ENCODE results near the gene MTREX. TPM values are rescaled to one million over a fixed set of nuclear protein-coding genes. Genes with fewer than 3 reads are reported as not detected.

Gene MTREX
- total RNA-seq, 1 experiment from 2014 or later = 221 TPM

DNA sequence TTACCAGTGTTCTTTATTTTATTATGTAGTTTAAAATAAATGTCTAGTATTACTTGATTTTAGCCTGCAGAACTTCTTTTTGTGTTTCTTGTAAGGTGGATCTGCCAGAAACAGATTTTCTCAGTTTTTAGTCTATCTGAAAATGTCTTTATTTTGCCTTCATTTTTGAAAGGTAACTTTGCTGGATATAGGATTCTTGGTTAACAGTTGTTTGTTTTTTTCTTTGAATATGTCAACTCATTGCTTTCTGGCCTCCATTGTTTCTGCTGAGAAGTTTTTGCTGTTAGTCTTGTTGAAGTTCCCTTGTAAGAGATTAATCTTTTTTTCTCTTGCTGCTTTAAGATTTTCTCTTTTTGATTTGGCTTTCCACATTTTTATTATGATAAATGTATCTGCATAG lies 75.5 kb downstream of the MTREX start:
- no peak for DNase-seq (ENCODE audit: low read depth)

GRCh38 chr5:55384072-55384471 lies 76.3 kb downstream of the MTREX start:
- DNase-seq (ENCODE audit: low read depth) = no peak

GRCh38 chr5:55385227-55385626 lies 77.4 kb downstream of the MTREX start:
- no peak for DNase-seq (ENCODE audit: low read depth)

- no peak for DNase-seq (ENCODE audit: low read depth)
These were observed 78.1 kb downstream of the MTREX start for GRCh38 chr5:55385846-55386245.

DNA sequence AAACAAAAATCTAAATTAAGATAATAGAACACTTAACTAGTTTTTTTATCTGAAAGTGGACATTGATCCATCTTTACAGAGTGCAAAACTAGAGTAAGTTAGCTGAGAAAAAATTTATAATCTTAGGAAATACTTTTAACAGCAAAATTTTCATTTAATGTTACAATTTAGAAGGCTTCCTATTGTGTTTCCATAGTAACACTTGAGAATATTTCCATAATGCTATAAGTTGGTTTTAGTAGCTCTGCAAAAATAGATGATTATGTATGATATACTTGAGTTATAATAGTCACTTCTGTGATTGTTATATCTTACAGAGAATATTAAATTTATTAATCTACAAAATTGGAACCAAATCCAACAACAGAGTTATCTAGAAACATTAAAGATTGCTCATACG lies 78.6 kb downstream of the MTREX start:
- DNase-seq (ENCODE audit: low read depth) = no peak

- DNase-seq (ENCODE audit: low read depth) = no peak
These were observed 80.1 kb downstream of the MTREX start for GRCh38 chr5:55387865-55388264.

GRCh38 chr5:55391707-55392106 lies 83.9 kb downstream of the MTREX start:
- no peak for DNase-seq (ENCODE audit: low read depth)

DNA sequence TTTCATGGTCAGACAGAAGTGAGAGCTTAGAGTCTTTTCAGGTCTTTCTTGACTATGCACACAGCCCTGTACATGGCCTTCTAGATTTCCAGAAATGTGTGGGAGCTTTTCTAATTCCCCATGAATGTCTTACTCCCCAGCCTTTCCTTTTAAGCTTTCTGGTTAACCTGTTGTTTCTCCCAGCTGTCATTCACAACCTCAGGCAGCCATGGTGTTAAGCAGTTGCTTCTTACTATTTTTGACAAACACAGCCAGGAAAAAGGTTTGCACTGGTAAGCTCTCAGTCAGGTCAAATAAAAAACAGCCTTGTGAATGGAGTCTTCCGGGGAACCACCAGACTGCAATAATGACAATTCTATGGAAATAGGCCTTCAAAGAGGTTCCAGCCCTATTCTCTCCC lies 84.9 kb downstream of the MTREX start:
- DNase-seq (ENCODE audit: low read depth) = no peak

GRCh38 chr5:55393501-55394175 lies 85.8 kb downstream of the MTREX start:
- no peak for DNase-seq (ENCODE audit: low read depth)

GRCh38 chr5:55402199-55402598 lies 94.4 kb downstream of the MTREX start:
- no peak for DNase-seq (ENCODE audit: low read depth)

DNA sequence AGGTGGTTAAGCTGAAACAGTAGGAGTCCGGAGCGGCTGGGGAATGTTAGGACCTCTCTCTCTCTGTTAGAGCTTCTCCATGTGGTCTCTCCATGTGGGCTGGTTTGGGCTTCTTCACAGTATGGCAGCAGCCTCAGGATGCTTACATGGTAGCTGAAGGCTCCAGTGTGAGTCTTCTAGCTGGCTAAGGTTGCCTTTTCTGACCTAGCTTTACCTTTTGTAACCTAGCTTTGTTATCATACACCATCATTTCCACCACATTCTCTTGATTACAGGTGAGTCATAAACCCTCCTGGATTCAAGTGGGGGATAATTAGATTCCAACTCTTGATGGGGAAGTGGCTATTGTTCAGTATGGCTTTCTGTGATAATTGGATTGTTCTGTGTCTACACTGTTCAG lies 98.5 kb downstream of the MTREX start:
- DNase-seq (ENCODE audit: low read depth) = no peak

- DNase-seq (ENCODE audit: low read depth) = peak; percentile 36
These were observed 99.4 kb downstream of the MTREX start for GRCh38 chr5:55407059-55407684.

DNA sequence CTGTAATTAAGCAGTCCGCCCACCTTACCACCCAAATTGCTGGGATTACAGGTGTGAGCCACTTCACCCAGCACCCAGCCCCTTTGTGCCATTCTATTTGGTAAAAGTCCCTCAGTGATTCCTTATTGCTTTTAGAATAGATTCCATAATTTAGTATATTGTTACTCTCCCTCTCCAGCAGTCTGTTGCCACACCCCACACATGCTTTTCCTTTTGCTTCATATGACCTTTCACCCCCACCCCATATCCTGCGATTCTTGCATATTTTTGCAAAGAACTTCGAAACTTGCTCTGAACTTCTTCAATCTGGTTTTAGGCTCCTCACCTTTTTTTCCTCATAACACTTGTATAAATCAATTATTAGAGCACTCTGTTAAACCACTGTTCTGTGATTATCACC lies 100.2 kb downstream of the MTREX start:
- no peak for DNase-seq (ENCODE audit: low read depth)

DNA sequence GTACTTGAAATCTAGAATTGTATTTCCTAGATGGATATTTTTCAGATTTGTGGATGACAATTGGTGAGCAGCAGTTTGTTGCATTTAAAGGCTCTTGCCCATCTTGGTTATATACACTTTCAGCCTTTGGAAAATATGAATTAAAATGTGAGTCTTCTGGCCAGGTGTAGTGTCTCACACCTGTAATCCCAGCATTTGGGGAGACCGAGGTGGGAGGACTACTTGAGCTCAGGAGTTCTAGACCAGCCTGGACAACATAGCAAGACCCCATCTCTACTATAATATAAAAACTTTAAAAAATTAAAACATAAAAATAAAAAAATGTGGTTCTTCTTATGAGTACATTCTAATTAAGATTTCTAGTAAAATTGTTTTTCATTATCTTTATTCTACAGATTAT lies 102.0 kb downstream of the MTREX start:
- no peak for DNase-seq (ENCODE audit: low read depth)

- DNase-seq (ENCODE audit: low read depth) = no peak
These were observed 103.1 kb downstream of the MTREX start for GRCh38 chr5:55410845-55411244.

GRCh38 chr5:55411876-55412275 lies 104.1 kb downstream of the MTREX start:
- DNase-seq (ENCODE audit: low read depth) = no peak

- no peak for DNase-seq (ENCODE audit: low read depth)
These were observed 105.9 kb downstream of the MTREX start for GRCh38 chr5:55413644-55414043.

- no peak for DNase-seq (ENCODE audit: low read depth)
These were observed 107.3 kb downstream of the MTREX start for GRCh38 chr5:55415071-55415470.

GRCh38 chr5:55416306-55416705 lies 108.5 kb downstream of the MTREX start:
- DNase-seq (ENCODE audit: low read depth) = no peak

DNA sequence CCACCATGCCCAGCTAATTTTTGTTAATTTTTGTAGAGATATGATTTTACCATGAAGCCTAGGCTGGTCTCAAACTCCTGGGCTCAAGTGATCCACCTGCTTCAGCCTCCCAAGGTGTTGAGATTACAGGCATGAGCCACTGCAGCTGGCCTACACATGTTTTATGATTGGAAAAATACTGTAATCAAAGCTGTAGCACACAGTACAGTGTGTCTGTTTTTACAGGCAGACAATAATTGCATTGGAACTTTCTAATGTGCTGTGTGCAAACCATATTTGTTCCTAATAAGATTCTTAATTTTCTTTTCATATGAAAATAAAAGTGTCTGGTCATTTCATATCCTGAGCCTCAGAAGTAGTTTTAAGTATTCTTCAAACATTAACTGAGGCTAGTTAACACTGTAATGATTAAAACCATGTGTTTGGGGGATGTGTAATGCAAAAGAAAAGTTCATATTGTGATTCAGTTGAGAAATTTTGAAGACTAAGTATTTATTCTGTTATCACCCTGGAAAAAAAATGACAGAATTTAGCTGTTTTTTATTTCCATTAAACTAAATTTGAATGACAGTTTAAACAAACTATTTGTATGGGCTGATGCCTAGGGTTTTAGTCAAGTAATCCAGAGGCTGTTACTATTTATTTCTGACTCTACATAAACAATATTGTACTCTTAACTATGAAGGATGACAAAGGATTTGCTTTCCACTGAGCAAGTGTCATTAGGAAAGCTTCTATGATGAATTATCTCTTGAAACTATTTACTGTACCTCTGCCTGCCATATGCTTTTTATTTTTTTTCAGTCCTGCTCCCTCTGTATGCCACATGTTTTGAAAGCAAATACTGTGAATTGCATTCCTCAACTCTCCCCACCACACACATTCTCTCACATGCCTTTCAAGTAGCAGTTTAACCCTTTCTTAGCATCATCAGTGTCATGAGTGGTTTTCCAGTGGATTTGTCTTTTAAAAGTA lies 111.5 kb downstream of the MTREX start:
- no peak for DNase-seq (ENCODE audit: low read depth)

- peak; percentile 30 for DNase-seq (ENCODE audit: low read depth)
These were observed 113.3 kb downstream of the MTREX start for GRCh38 chr5:55421074-55421529.

GRCh38 chr5:55426455-55426854 lies 118.7 kb downstream of the MTREX start:
- no peak for DNase-seq (ENCODE audit: low read depth)

All from Daoy (cell line).